HG03457 (cell line): ENCODE results near the gene DYRK4.
"Not testable (repeated sequence)": the region's sequence is repeated elsewhere in the genome, so short reads cannot be mapped to it uniquely, and the experiment has no call there.

Source experiments
- ATAC-seq: cut with Tn5 transposase; IDR thresholded peaks from one replicate; pipeline ENCODE4 v1.9.1; 2021; ENCODE audit warnings: moderate number of reproducible peaks; ENCODE audit not compliant: unreplicated experiment

Gene DYRK4

GRCh38 chr12:4562034-4562657, at the start of gene DYRK4:
Gene DYRK4, plus strand, starts transcription at chr12:4562208. Its CDS starts 38 bp downstream, at chr12:4562246.
- ATAC-seq: no peak

- ATAC-seq: no peak
These were observed 43.8 kb upstream of the DYRK4 start for GRCh38 chr12:4518106-4518728.

- ATAC-seq: not testable (repeated sequence)
These were observed 38.6 kb upstream of the DYRK4 start for GRCh38 chr12:4523443-4523842.

- no peak for ATAC-seq
These were observed 35.0 kb upstream of the DYRK4 start for GRCh38 chr12:4526923-4527546.

- ATAC-seq: no peak
These were observed 31.8 kb upstream of the DYRK4 start for GRCh38 chr12:4530160-4530559.

- ATAC-seq: no peak
These were observed 30.9 kb upstream of the DYRK4 start for GRCh38 chr12:4530982-4531586.

GRCh38 chr12:4535092-4535491, 26.9 kb upstream of the DYRK4 start:
- no peak for ATAC-seq

GRCh38 chr12:4535871-4536270, 26.1 kb upstream of the DYRK4 start:
- ATAC-seq: no peak

- ATAC-seq: peak; percentile 55
These were observed 23.5 kb upstream of the DYRK4 start, which contains the start of gene RAD51AP1 for GRCh38 chr12:4538207-4539160. Gene RAD51AP1, plus strand, starts transcription at chr12:4538890. Its CDS starts 50 bp downstream, at chr12:4538940.

GRCh38 chr12:4539167-4539870, 22.7 kb upstream of the DYRK4 start:
- ATAC-seq: no peak

- no peak for ATAC-seq
These were observed 21.8 kb upstream of the DYRK4 start for GRCh38 chr12:4540170-4540569.

- ATAC-seq: no peak
These were observed 21.4 kb upstream of the DYRK4 start for GRCh38 chr12:4540638-4541037.

GRCh38 chr12:4545195-4545594, 16.8 kb upstream of the DYRK4 start:
- no peak for ATAC-seq

- ATAC-seq: no peak
These were observed 9.8 kb upstream of the DYRK4 start for GRCh38 chr12:4552191-4552590.

- ATAC-seq: no peak
These were observed 8.1 kb upstream of the DYRK4 start for GRCh38 chr12:4553943-4554342.

GRCh38 chr12:4555804-4556203, 6.2 kb upstream of the DYRK4 start:
- no peak for ATAC-seq

- ATAC-seq: no peak
These were observed 5.1 kb upstream of the DYRK4 start for GRCh38 chr12:4556735-4557530.

- no peak for ATAC-seq
These were observed 4.4 kb upstream of the DYRK4 start for GRCh38 chr12:4557586-4557985.

GRCh38 chr12:4558171-4558570, 3.8 kb upstream of the DYRK4 start:
- no peak for ATAC-seq
